Uterus (tissue), 4 donors: Measurements from ENCODE around the gene HIPK1. TPM values are rescaled to one million over a fixed set of nuclear protein-coding genes. Genes with fewer than 3 reads are reported as not detected.

Experiments
- DNase-seq, 2 donors: peaks; one replicate each; pipeline ENCODE4 v3.0.0-alpha.2; 2019 to 2020
- H3K27ac ChIP-seq, 2 donors: fragments of 200-600 bp; sonication (generic); 1 replicate in 1 of 2; 2 replicates in 1 of 2; pipeline ENCODE4 v1.5.1; 2016 to 2018
- H3K27me3 ChIP-seq, 2 donors: fragments of 200-600 bp; sonication (generic); one replicate each; pipeline ENCODE4 v1.5.1; 2018 to 2019; ENCODE audit warnings: control low read depth in 1 of 2
- H3K36me3 ChIP-seq, 2 donors: fragments of 200-600 bp; sonication (generic); one replicate each; pipeline ENCODE4 v1.5.1; 2019; ENCODE audit warnings: control low read depth in 1 of 2
- H3K4me1 ChIP-seq, 2 donors: fragments of 200-600 bp; sonication (generic); one replicate each; pipeline ENCODE4 v1.5.1; 2018 to 2019; ENCODE audit warnings: control low read depth in 1 of 2
- H3K4me3 ChIP-seq, 2 donors: fragments of 200-600 bp; sonication (generic); 1 replicate in 1 of 2; 2 replicates in 1 of 2; pipeline ENCODE4 v1.5.1; 2018 to 2019; ENCODE audit warnings: mild to moderate bottlenecking in 1 of 2
- H3K9me3 ChIP-seq, 2 donors: fragments of 200-600 bp; sonication (generic); one replicate each; pipeline ENCODE4 v1.5.1; 2019; ENCODE audit warnings: control low read depth in 1 of 2
- CTCF ChIP-seq, 4 experiments: fragments of 200-600 bp in 2 of 4; fragments of 450-650 bp in 2 of 4; sonication (generic) in 2 of 4; IDR thresholded peaks; one replicate each; pipeline ENCODE4 v1.5.1; 2016 to 2019; ENCODE audit warnings: antibody characterized with exemption in 4 of 4, mild to moderate bottlenecking in 2 of 4, moderate library complexity in 1 of 4
- POLR2A ChIP-seq, 2 donors: fragments of 450-650 bp; IDR thresholded peaks; one replicate each; pipeline ENCODE4 v1.6.1; 2016; ENCODE audit warnings: antibody characterized with exemption in 2 of 2, mild to moderate bottlenecking in 1 of 2, moderate library complexity in 1 of 2
- intact Hi-C: fragments of 100-400 bp; cut with DNase I; formaldehyde crosslinking; loops from one replicate; pipeline ENCODE4 v1.15.1; 2023; ENCODE audit warnings: low total_unique reads
- total RNA-seq, 4 donors: library from RNA; depleted of rRNA in 3 of 4; stranded (reverse); fragments of >200 nt in 3 of 4; gene quantifications; one replicate each; pipeline versions ENCODE4 v1.1.0 to v1.2.4, GENCODE V29; 2014 to 2023
- donor health status: DM: yes; HTN: yes; CAD: no.

HIPK1 gene
- total RNA-seq, 4 donors from 2014 or later: 21.5 to 92.7 (median 39.7) TPM

GRCh38 chr1:113999233-113999632, 70.1 kb downstream of the HIPK1 start:
- Histone ChIP-seq H3K4me1 (no peaks in the 10 kb centered on the region), H3K27me3 (no peaks in the 10 kb centered on the region), H3K9me3 (no peaks in the 10 kb centered on the region), H3K27ac (no peak overlapping the region), H3K36me3 (no peaks in the 10 kb centered on the region), H3K4me3 (no peak overlapping the region)
- no peak for DNase-seq
- intact Hi-C loops: no loop called here
- TF ChIP-seq POLR2A (IDR thresholded peaks at IDR 0.05): no peak
- TF ChIP-seq CTCF (IDR thresholded peaks at IDR 0.05): no peak

GRCh38 chr1:113999799-114000198, 70.7 kb downstream of the HIPK1 start:
- DNase-seq: no peak
- Histone ChIP-seq H3K36me3 (no peaks in the 10 kb centered on the region), H3K27ac (no peak overlapping the region), H3K27me3 (no peaks in the 10 kb centered on the region), H3K4me1 (no peaks in the 10 kb centered on the region), H3K4me3 (no peak overlapping the region), H3K9me3 (no peaks in the 10 kb centered on the region)
- intact Hi-C loops: no loop called here
- TF ChIP-seq CTCF (IDR thresholded peaks at IDR 0.05): no peak

- intact Hi-C loops: no loop called here
- no peaks in the 10 kb centered on the region for H3K27me3 ChIP-seq
- H3K4me1 ChIP-seq: no peaks in the 10 kb centered on the region
- no peaks in the 10 kb centered on the region for H3K36me3 ChIP-seq
- H3K27ac ChIP-seq: no peak overlapping the region
- DNase-seq: no peak
- no peaks in the 10 kb centered on the region for H3K9me3 ChIP-seq
- TF ChIP-seq POLR2A (IDR thresholded peaks at IDR 0.05) (no peak), CTCF (IDR thresholded peaks at IDR 0.05) (no peak)
- H3K4me3 ChIP-seq: no peak overlapping the region
Measured at GRCh38 chr1:114000406-114000805, 71.3 kb downstream of the HIPK1 start.

- H3K27me3 ChIP-seq: no peaks in the 10 kb centered on the region
- H3K27ac ChIP-seq: peak overlapping the region in 1 of 2 donors; percentile 31
Measured at GRCh38 chr1:114002492-114003239, 73.5 kb downstream of the HIPK1 start.

More at GRCh38 chr1:114002492-114003239, 73.5 kb downstream of the HIPK1 start:
- Histone ChIP-seq H3K4me3 (no peak overlapping the region), H3K4me1 (no peaks in the 10 kb centered on the region), H3K9me3 (no peaks in the 10 kb centered on the region), H3K36me3 (no peaks in the 10 kb centered on the region)
- TF ChIP-seq CTCF (IDR thresholded peaks at IDR 0.05): no peak
- no peak for TF ChIP-seq POLR2A (IDR thresholded peaks at IDR 0.05)
- intact Hi-C loops: no loop called here
- DNase-seq: peak; percentile 40 to 50
